ENCODE results near the gene C18orf32. TPM values are rescaled to one million over a fixed set of nuclear protein-coding genes. Genes with fewer than 3 reads are reported as not detected.

Gene C18orf32
- total and polyA plus RNA-seq, 2 donors from 2014 or later = 58.6 to 120 TPM

GRCh38 chr18:49521216-49521835 is 34.3 kb upstream of the C18orf32 start:
- FAIRE-seq = no peak
- Histone ChIP-seq H3K27ac (ENCODE audit: low read depth in 2 of 2, low read length in 2 of 2) (no peak overlapping the region), H3K4me3 (ENCODE audit: low read length in 3 of 3) (no peak overlapping the region), H3K27me3 (ENCODE audit: control insufficient read depth, insufficient read depth, low read length) (no peaks in the 10 kb centered on the region), H3K4me1 (ENCODE audit: control insufficient read depth in 2 of 3, insufficient read depth in 2 of 3, low read depth in 1 of 3, low read length in 3 of 3) (no peaks in the 10 kb centered on the region), H3K9ac (ENCODE audit: low read length in 3 of 3) (no peak overlapping the region), H3K36me3 (ENCODE audit: control insufficient read depth in 2 of 3, insufficient read depth in 3 of 3, low read length in 3 of 3) (no peaks in the 10 kb centered on the region), H3K9me3 (ENCODE audit: control insufficient read depth in 2 of 3, insufficient read depth in 1 of 3, low read length in 3 of 3) (no peaks in the 10 kb centered on the region)
- intact Hi-C loops (cut with DNase I) = no loop called here
- DNase-seq = no peak
- no peak for TF ChIP-seq CTCF (IDR thresholded peaks at IDR 0.05; ENCODE audit: borderline replicate concordance, extremely low read depth, insufficient read depth)

GRCh38 chr18:49520661-49521145 is 33.7 kb upstream of the C18orf32 start:
- Histone ChIP-seq H3K4me3 (ENCODE audit: low read length in 3 of 3) (no peak overlapping the region), H3K36me3 (ENCODE audit: control insufficient read depth in 2 of 3, insufficient read depth in 3 of 3, low read length in 3 of 3) (no peaks in the 10 kb centered on the region), H3K27me3 (ENCODE audit: control insufficient read depth, insufficient read depth, low read length) (no peaks in the 10 kb centered on the region), H3K4me1 (ENCODE audit: control insufficient read depth in 2 of 3, insufficient read depth in 2 of 3, low read depth in 1 of 3, low read length in 3 of 3) (no peaks in the 10 kb centered on the region), H3K27ac (ENCODE audit: low read depth in 2 of 2, low read length in 2 of 2) (no peak overlapping the region), H3K9me3 (ENCODE audit: control insufficient read depth in 2 of 3, insufficient read depth in 1 of 3, low read length in 3 of 3) (no peaks in the 10 kb centered on the region), H3K9ac (ENCODE audit: low read length in 3 of 3) (no peak overlapping the region)
- intact Hi-C loops (cut with DNase I) = no loop called here
- TF ChIP-seq CTCF (IDR thresholded peaks at IDR 0.05; ENCODE audit: borderline replicate concordance, extremely low read depth, insufficient read depth) = no peak
- FAIRE-seq (no peak), DNase-seq (no peak)

GRCh38 chr18:49519101-49519971 is 32.3 kb upstream of the C18orf32 start:
- Histone ChIP-seq H3K9ac (ENCODE audit: low read length in 3 of 3) (no peak overlapping the region), H3K27ac (ENCODE audit: low read depth in 2 of 2, low read length in 2 of 2) (no peak overlapping the region), H3K36me3 (ENCODE audit: control insufficient read depth in 2 of 3, insufficient read depth in 3 of 3, low read length in 3 of 3) (no peaks in the 10 kb centered on the region), H3K9me3 (ENCODE audit: control insufficient read depth in 2 of 3, insufficient read depth in 1 of 3, low read length in 3 of 3) (no peaks in the 10 kb centered on the region), H3K27me3 (ENCODE audit: control insufficient read depth, insufficient read depth, low read length) (no peaks in the 10 kb centered on the region), H3K4me3 (ENCODE audit: low read length in 3 of 3) (no peak overlapping the region), H3K4me1 (ENCODE audit: control insufficient read depth in 2 of 3, insufficient read depth in 2 of 3, low read depth in 1 of 3, low read length in 3 of 3) (no peaks in the 10 kb centered on the region)
- no peak for DNase-seq
- no peak for FAIRE-seq
- intact Hi-C loops (cut with DNase I) = loop anchor here (10.0 kb wide), 1 partner anchor 345 kb away; no protein-coding TSS in a partner anchor
- TF ChIP-seq CTCF (IDR thresholded peaks at IDR 0.05; ENCODE audit: borderline replicate concordance, extremely low read depth, insufficient read depth) = no peak

Data from kidney (tissue), 14 donors.